ENCODE results near the gene LIPK. TPM values are rescaled to one million over a fixed set of nuclear protein-coding genes. Genes with fewer than 3 reads are reported as not detected.

Gene LIPK
- total RNA-seq, 1 donor from 2014 or later, result not detected

DNA sequence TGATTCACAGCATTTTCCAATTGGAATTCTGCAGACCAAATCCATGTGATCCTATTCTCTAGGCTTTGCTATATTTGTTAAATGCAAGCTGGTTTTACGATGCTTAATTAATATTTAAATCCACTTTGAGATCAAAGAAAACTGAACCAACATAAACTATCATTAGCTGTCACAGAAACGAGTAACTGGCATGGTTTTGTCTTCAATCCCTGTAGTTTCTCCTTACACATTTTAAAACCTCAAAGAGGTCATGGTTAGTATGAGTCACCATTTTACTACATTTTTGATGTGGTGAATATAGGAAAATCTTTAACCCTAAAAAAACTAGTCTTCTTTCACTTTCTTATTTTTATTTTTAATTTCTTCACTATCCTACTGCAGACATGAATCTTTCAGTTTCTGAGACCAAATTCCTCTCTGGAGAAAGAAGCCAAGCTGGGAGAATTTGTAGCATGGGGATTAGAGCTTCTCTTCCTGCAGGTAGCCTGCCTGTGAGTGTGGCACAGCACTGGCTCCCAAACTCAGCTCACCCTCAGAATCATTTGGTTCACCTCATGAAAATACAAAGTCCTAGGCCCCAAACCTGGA lies 87.8 kb downstream of the LIPK start:
- TF ChIP-seq, protein P1, sequence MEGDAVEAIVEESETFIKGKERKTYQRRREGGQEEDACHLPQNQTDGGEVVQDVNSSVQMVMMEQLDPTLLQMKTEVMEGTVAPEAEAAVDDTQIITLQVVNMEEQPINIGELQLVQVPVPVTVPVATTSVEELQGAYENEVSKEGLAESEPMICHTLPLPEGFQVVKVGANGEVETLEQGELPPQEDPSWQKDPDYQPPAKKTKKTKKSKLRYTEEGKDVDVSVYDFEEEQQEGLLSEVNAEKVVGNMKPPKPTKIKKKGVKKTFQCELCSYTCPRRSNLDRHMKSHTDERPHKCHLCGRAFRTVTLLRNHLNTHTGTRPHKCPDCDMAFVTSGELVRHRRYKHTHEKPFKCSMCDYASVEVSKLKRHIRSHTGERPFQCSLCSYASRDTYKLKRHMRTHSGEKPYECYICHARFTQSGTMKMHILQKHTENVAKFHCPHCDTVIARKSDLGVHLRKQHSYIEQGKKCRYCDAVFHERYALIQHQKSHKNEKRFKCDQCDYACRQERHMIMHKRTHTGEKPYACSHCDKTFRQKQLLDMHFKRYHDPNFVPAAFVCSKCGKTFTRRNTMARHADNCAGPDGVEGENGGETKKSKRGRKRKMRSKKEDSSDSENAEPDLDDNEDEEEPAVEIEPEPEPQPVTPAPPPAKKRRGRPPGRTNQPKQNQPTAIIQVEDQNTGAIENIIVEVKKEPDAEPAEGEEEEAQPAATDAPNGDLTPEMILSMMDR (IDR thresholded peaks at IDR 0.05; ENCODE audit: unreplicated experiment), result no peak
- Mint-ChIP-seq H3K36me3 (no peaks in the 10 kb centered on the region), H3K4me1 (peaks cover 9% of the 10 kb centered on the region), H3K27me3 (ENCODE audit: low read depth) (peaks cover 6% of the 10 kb centered on the region), H3K4me3 (no peak overlapping the region), H3K9me3 (no peaks in the 10 kb centered on the region), H3K27ac (no peak overlapping the region)
- no peak for DNase-seq (ENCODE audit: low spot score in 2 of 2, unreplicated experiment in 2 of 2)

GRCh38 chr10:88794731-88795130 lies 88.7 kb downstream of the LIPK start:
- Mint-ChIP-seq H3K4me1 (peaks cover 2% of the 10 kb centered on the region), H3K27me3 (ENCODE audit: low read depth) (peaks cover 6% of the 10 kb centered on the region), H3K27ac (no peak overlapping the region), H3K4me3 (no peak overlapping the region), H3K36me3 (no peaks in the 10 kb centered on the region), H3K9me3 (no peaks in the 10 kb centered on the region)
- no peak for DNase-seq (ENCODE audit: low spot score in 2 of 2, unreplicated experiment in 2 of 2)
- TF ChIP-seq, protein P1 (IDR thresholded peaks at IDR 0.05; ENCODE audit: unreplicated experiment), result no peak

DNA sequence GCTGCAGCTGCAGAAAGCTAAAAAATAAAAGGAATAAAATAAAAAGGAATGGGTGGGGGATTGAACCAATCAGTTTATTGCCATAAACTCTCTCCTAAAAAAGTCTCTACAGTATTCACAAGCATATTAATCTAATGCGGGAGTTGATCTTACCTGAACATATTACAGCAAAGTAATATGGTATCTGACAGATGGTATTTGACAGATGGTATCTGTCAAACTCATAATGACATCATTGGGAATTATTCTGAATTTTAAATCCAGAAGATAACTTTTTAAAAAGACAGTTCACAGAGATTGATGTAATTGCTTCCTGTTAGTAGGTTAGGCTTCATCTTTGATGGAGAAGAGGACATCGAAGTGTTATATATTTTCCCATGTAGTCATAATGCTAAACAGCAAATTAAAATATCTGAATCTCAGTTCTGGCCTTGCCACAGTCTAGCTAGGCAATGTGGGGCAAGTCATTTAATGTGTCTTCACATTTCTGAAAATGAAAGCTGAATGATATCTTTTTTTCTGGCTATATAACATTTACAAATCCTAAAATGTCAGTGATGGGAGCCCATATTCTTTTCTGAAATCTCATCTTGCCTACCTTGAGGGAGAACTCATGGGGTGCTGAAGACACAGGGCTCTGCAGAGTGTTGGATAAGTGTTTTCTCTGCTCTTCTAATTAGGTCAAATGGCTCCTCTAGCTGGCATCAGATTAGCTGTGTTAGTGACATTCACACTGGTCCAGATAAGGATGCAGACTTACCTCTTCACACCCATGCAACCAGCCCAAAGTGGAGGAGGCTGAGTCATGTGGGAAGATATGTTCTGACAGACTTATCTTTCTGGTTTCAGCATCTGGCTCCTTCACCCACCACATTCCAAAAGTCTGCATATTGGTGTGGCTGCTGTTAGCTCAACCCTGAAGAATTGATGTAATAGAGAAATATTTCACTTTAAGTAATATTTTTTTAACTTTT lies 94.4 kb downstream of the LIPK start:
- peaks cover 6% of the 10 kb centered on the region for H3K27me3 Mint-ChIP-seq (ENCODE audit: low read depth)
- DNase-seq (ENCODE audit: low spot score in 2 of 2, unreplicated experiment in 2 of 2), result no peak
- peaks cover 3% of the 10 kb centered on the region for H3K4me1 Mint-ChIP-seq
- no peak overlapping the region for H3K27ac Mint-ChIP-seq
- H3K4me3 Mint-ChIP-seq, result no peak overlapping the region
- TF ChIP-seq, protein P1 (IDR thresholded peaks at IDR 0.05; ENCODE audit: unreplicated experiment), result no peak
- H3K36me3 Mint-ChIP-seq, result no peaks in the 10 kb centered on the region
- H3K9me3 Mint-ChIP-seq, result no peaks in the 10 kb centered on the region

Other genes with a start within 250 kb of the LIPK start
- 6.3 to 9.4 TPM (median 6.8 TPM) in 3 replicates for gene RNLS, start 122.9 kb upstream of the LIPK start, total RNA-seq
- gene LIPJ, start 119.5 kb upstream of the LIPK start, total RNA-seq, result 0.18 to 0.47 TPM (median 0.22 TPM) in 3 replicates
- gene LIPF, start 41.8 kb upstream of the LIPK start, total RNA-seq, result not detected in 3 replicates
- not detected in 3 replicates for gene LIPN, start 53.8 kb downstream of the LIPK start, total RNA-seq
- not detected in 3 replicates for gene LIPM, start 96.5 kb downstream of the LIPK start, total RNA-seq
- gene ANKRD22, start 145.6 kb downstream of the LIPK start, total RNA-seq, result 0.63 to 0.91 TPM (median 0.72 TPM) in 3 replicates
- gene STAMBPL1, start 174.0 kb downstream of the LIPK start, total RNA-seq, result 2.8 to 3.8 TPM (median 3.6 TPM) in 3 replicates
- 126 to 133 TPM (median 126 TPM) in 3 replicates for gene ACTA2, start 246.5 kb downstream of the LIPK start, total RNA-seq